HCEC 1CT (cell line): ENCODE data around the gene KLF7.

Experiments used
- DNase-seq: peaks from one replicate; pipeline ENCODE4 v3.0.0-alpha.2; 2017

The KLF7 gene

GRCh38 chr2:207088276-207088675 lies 77.5 kb downstream of the KLF7 start:
- no peak for DNase-seq

GRCh38 chr2:207087046-207087902 lies 78.5 kb downstream of the KLF7 start:
- DNase-seq: no peak

- no peak for DNase-seq
Measured at GRCh38 chr2:207086136-207086535, 79.6 kb downstream of the KLF7 start.

- no peak for DNase-seq
Measured at GRCh38 chr2:207085110-207085509, 80.6 kb downstream of the KLF7 start.

- no peak for DNase-seq
Measured at GRCh38 chr2:207083361-207084110, 82.2 kb downstream of the KLF7 start.

GRCh38 chr2:207082619-207083018 lies 83.1 kb downstream of the KLF7 start:
- no peak for DNase-seq

GRCh38 chr2:207078186-207078798 lies 87.5 kb downstream of the KLF7 start:
- DNase-seq: no peak

GRCh38 chr2:207077266-207077665 lies 88.5 kb downstream of the KLF7 start:
- DNase-seq: no peak

GRCh38 chr2:207075456-207075855 lies 90.3 kb downstream of the KLF7 start:
- no peak for DNase-seq

- DNase-seq: peak; percentile 25
Measured at GRCh38 chr2:207073801-207074678, 91.7 kb downstream of the KLF7 start.

- no peak for DNase-seq
Measured at GRCh38 chr2:207073412-207073800, 92.3 kb downstream of the KLF7 start.

GRCh38 chr2:207072571-207072970 lies 93.2 kb downstream of the KLF7 start:
- no peak for DNase-seq

- DNase-seq: no peak
Measured at GRCh38 chr2:207071820-207072219, 93.9 kb downstream of the KLF7 start.

- DNase-seq: no peak
Measured at GRCh38 chr2:207067473-207067872, 98.3 kb downstream of the KLF7 start.

GRCh38 chr2:207066791-207067460 lies 98.8 kb downstream of the KLF7 start:
- DNase-seq: no peak

- no peak for DNase-seq
Measured at GRCh38 chr2:207066166-207066565, 99.6 kb downstream of the KLF7 start.

GRCh38 chr2:207064128-207064690 lies 101.5 kb downstream of the KLF7 start:
- DNase-seq: no peak

- no peak for DNase-seq
Measured at GRCh38 chr2:207061181-207061580, 104.6 kb downstream of the KLF7 start.

GRCh38 chr2:207055257-207055656 lies 110.5 kb downstream of the KLF7 start:
- DNase-seq: no peak

- no peak for DNase-seq
Measured at GRCh38 chr2:207054521-207054920, 111.2 kb downstream of the KLF7 start.

GRCh38 chr2:207051385-207051965 lies 114.3 kb downstream of the KLF7 start:
- DNase-seq: peak; percentile 22
